Mesendoderm (in vitro differentiated cells): ENCODE results near the gene FMO5.
A peak's percentile ranks its signal among the peaks of the same experiment; 100 is the strongest.

Experiments used
- DNase-seq: peaks from one replicate; pipeline ENCODE4 v3.0.0; 2013
- H2AK5ac ChIP-seq: 2 replicates; pipeline ENCODE4 v1.6.1; 2013; ENCODE audit warnings: low read length, inconsistent platforms
- H2BK120ac ChIP-seq: 2 replicates; pipeline ENCODE4 v1.6.1; 2013; ENCODE audit warnings: low read depth, mild to moderate bottlenecking, low read length, moderate library complexity, mixed read lengths
- H2BK15ac ChIP-seq: replicated peaks from 2 replicates; pipeline ENCODE4 v1.6.1; 2013; ENCODE audit warnings: low read depth, mild to moderate bottlenecking, moderate library complexity
- H2BK5ac ChIP-seq: 2 replicates; pipeline ENCODE4 v1.6.1; 2013; ENCODE audit warnings: low read length, inconsistent platforms
- H3K18ac ChIP-seq: 2 replicates; pipeline ENCODE4 v1.6.1; 2013; ENCODE audit warnings: mild to moderate bottlenecking, low read length, mixed read lengths
- H3K23ac ChIP-seq: one replicate; pipeline ENCODE4 v1.6.1; 2013; ENCODE audit warnings: low read length
- H3K27ac ChIP-seq: 2 replicates; pipeline ENCODE4 v1.5.1; 2013; ENCODE audit warnings: low read depth, mild to moderate bottlenecking, inconsistent platforms, low read length, moderate library complexity
- H3K27me3 ChIP-seq: 2 replicates; pipeline ENCODE4 v1.6.1; 2013; ENCODE audit warnings: low read length, control low read depth, mild to moderate bottlenecking, inconsistent platforms; ENCODE audit not compliant: insufficient read depth, poor library complexity
- H3K36me3 ChIP-seq: 2 replicates; pipeline ENCODE4 v1.6.1; 2013; ENCODE audit warnings: low read length, inconsistent platforms; ENCODE audit not compliant: control insufficient read depth, insufficient read depth
- H3K4ac ChIP-seq: one replicate; pipeline ENCODE4 v1.6.1; 2013; ENCODE audit warnings: low read depth, mild to moderate bottlenecking, low read length, moderate library complexity
- H3K4me1 ChIP-seq: 2 replicates; pipeline ENCODE4 v1.6.1; 2013; ENCODE audit warnings: low read depth, low read length, inconsistent platforms; ENCODE audit not compliant: control insufficient read depth
- H3K4me2 ChIP-seq: 2 replicates; pipeline ENCODE4 v1.6.1; 2013; ENCODE audit warnings: low read length
- H3K4me3 ChIP-seq: 2 replicates; pipeline ENCODE4 v1.5.1; 2013; ENCODE audit warnings: mild to moderate bottlenecking, low read length
- H3K56ac ChIP-seq: one replicate; pipeline ENCODE4 v1.6.1; 2013; ENCODE audit warnings: low read length
- H3K79me1 ChIP-seq: 2 replicates; pipeline ENCODE4 v1.6.1; 2013; ENCODE audit warnings: low read length, inconsistent platforms
- H3K79me2 ChIP-seq: 2 replicates; pipeline ENCODE4 v1.6.1; 2013; ENCODE audit warnings: mild to moderate bottlenecking, low read length; ENCODE audit not compliant: control insufficient read depth, insufficient read depth
- H3K9ac ChIP-seq: 2 replicates; pipeline ENCODE4 v1.6.1; 2013; ENCODE audit warnings: low read length, inconsistent platforms
- H4K5ac ChIP-seq: one replicate; pipeline ENCODE4 v1.6.1; 2013; ENCODE audit warnings: low read length
- H4K8ac ChIP-seq: one replicate; pipeline ENCODE4 v1.6.1; 2013; ENCODE audit warnings: low read depth, mild to moderate bottlenecking, control low read depth, low read length, moderate library complexity
- WGBS: extraction: QIAGEN DNeasy Blood & Tissue Kit; methylation state at CpG from one replicate; pipeline ENCODE4 v1.1.7; 2013; ENCODE audit warnings: low lambda C conversion rate, missing lambda C conversion rate; ENCODE audit not compliant: insufficient coverage; ENCODE audit errors: extremely low coverage; 5-methylcytosine and 5-hydroxymethylcytosine counted together

The FMO5 gene

GRCh38 chr1:147246910-147247655 lies 21.9 kb upstream of the FMO5 start:
- Histone ChIP-seq H3K4me3 (no peak overlapping the region), H3K79me2 (peaks cover 54% of the 10 kb centered on the region)

GRCh38 chr1:147246044-147246690 lies 21.0 kb upstream of the FMO5 start:
- no peaks in the 10 kb centered on the region for H3K36me3 ChIP-seq
- H2BK15ac ChIP-seq: no peak overlapping the region
- peaks cover 52% of the 10 kb centered on the region for H3K79me2 ChIP-seq
- no peak overlapping the region for H4K5ac ChIP-seq
- H2BK5ac ChIP-seq: no peak overlapping the region
- H3K4me1 ChIP-seq: peaks cover 5% of the 10 kb centered on the region
- no peak overlapping the region for H3K56ac ChIP-seq
- H3K27ac ChIP-seq: no peak overlapping the region
- H3K27me3 ChIP-seq: no peaks in the 10 kb centered on the region
- peaks cover 7% of the 10 kb centered on the region for H3K79me1 ChIP-seq
- no peak overlapping the region for H3K18ac ChIP-seq
- no peak overlapping the region for H2AK5ac ChIP-seq
- H3K4ac ChIP-seq: no peak overlapping the region
- H4K8ac ChIP-seq: no peak overlapping the region
- H3K4me3 ChIP-seq: no peak overlapping the region
- H3K9ac ChIP-seq: no peak overlapping the region
- no peak for DNase-seq
- no peak overlapping the region for H3K23ac ChIP-seq
- WGBS: no CpG with 5 or more reads among the region's 2 CpGs
- no peak overlapping the region for H2BK120ac ChIP-seq
- no peak overlapping the region for H3K4me2 ChIP-seq

More at GRCh38 chr1:147246910-147247655, 21.9 kb upstream of the FMO5 start:
- no peak overlapping the region for H3K56ac ChIP-seq
- no peak overlapping the region for H2BK5ac ChIP-seq
- no peak overlapping the region for H3K4ac ChIP-seq
- no peak overlapping the region for H4K8ac ChIP-seq
- H3K23ac ChIP-seq: no peak overlapping the region
- no peak overlapping the region for H4K5ac ChIP-seq
- DNase-seq: peak; percentile 25
- H2BK15ac ChIP-seq: no peak overlapping the region
- no peak overlapping the region for H2BK120ac ChIP-seq
- peaks cover 9% of the 10 kb centered on the region for H3K79me1 ChIP-seq
- no CpG with 5 or more reads among the region's 2 CpGs for WGBS
- no peak overlapping the region for H3K18ac ChIP-seq
- no peaks in the 10 kb centered on the region for H3K27me3 ChIP-seq
- no peak overlapping the region for H3K9ac ChIP-seq
- no peak overlapping the region for H2AK5ac ChIP-seq
- no peak overlapping the region for H3K27ac ChIP-seq
- H3K4me2 ChIP-seq: no peak overlapping the region
- no peaks in the 10 kb centered on the region for H3K36me3 ChIP-seq
- H3K4me1 ChIP-seq: peaks cover 5% of the 10 kb centered on the region

GRCh38 chr1:147245586-147246021 lies 20.5 kb upstream of the FMO5 start:
- Histone ChIP-seq H2BK120ac (no peak overlapping the region), H3K4ac (no peak overlapping the region), H3K18ac (no peak overlapping the region), H3K4me3 (no peak overlapping the region), H4K5ac (no peak overlapping the region), H3K56ac (no peak overlapping the region), H3K36me3 (no peaks in the 10 kb centered on the region), H3K4me2 (no peak overlapping the region), H3K23ac (no peak overlapping the region), H3K79me1 (peaks cover 7% of the 10 kb centered on the region), H2BK15ac (no peak overlapping the region), H3K9ac (no peak overlapping the region), H2BK5ac (no peak overlapping the region), H3K79me2 (peaks cover 46% of the 10 kb centered on the region), H4K8ac (no peak overlapping the region), H2AK5ac (no peak overlapping the region), H3K4me1 (peaks cover 5% of the 10 kb centered on the region), H3K27ac (no peak overlapping the region), H3K27me3 (no peaks in the 10 kb centered on the region)
- DNase-seq: no peak
- WGBS: no CpG with 5 or more reads among the region's 3 CpGs

DNA sequence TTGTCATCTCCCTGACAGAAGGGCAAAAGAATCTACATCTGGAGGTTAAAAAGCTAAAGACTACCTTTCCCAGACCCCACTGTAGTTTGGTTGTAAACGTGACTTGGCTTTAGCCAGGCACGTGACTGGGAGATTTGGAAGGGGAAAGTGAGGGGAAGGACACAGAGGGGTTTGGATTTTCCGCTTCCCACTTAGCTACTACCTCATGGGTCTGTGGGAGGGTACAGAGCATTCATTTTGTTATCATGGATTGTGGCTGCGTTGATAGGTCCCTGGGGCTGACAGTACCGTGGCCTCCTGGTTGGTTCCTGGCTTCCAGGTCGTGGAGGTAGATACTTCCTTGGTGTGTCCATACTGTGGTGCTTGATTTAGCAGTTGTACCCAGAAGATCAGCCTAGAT lies 20.0 kb upstream of the FMO5 start:
- H3K56ac ChIP-seq: no peak overlapping the region
- no peak overlapping the region for H2AK5ac ChIP-seq
- no peak overlapping the region for H3K4me2 ChIP-seq
- H3K27ac ChIP-seq: no peak overlapping the region
- H4K5ac ChIP-seq: no peak overlapping the region
- no peaks in the 10 kb centered on the region for H3K36me3 ChIP-seq
- H3K4me1 ChIP-seq: peaks cover 5% of the 10 kb centered on the region
- no peak overlapping the region for H3K18ac ChIP-seq
- no peak overlapping the region for H3K4ac ChIP-seq
- no peak overlapping the region for H2BK5ac ChIP-seq
- no peak overlapping the region for H4K8ac ChIP-seq
- no peak overlapping the region for H3K23ac ChIP-seq
- no peak overlapping the region for H2BK15ac ChIP-seq
- DNase-seq: peak; percentile 45
- no peak overlapping the region for H3K9ac ChIP-seq
- no peaks in the 10 kb centered on the region for H3K27me3 ChIP-seq
- peaks cover 42% of the 10 kb centered on the region for H3K79me2 ChIP-seq
- H3K79me1 ChIP-seq: peaks cover 6% of the 10 kb centered on the region
- no CpG with 5 or more reads among the region's 6 CpGs for WGBS
- H2BK120ac ChIP-seq: no peak overlapping the region
- no peak overlapping the region for H3K4me3 ChIP-seq

DNA sequence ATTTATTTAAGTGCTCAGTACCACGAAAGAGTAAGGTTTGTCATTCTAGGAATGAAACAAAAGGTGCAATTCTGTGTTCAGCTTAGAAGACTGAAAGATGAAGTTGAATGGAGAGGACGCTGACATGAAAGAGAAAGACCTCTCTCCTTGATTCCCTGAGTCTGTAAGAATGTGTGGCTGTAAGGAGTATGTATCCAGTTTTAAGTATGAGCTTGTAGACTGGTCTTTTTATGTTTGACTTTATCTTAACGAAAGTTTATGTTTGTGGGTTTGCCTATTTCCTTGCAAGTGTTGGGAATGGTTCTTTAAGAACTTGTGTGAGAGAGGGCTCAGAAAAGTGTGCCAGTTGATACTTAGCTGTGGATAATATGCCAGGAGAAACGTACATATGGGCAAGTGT lies 18.7 kb upstream of the FMO5 start:
- Histone ChIP-seq H4K8ac (no peak overlapping the region), H3K4ac (no peak overlapping the region), H2BK15ac (no peak overlapping the region), H2BK5ac (no peak overlapping the region), H3K9ac (peak overlapping the region; percentile 80), H3K79me2 (peaks cover 34% of the 10 kb centered on the region), H3K27me3 (no peaks in the 10 kb centered on the region), H3K4me1 (peaks cover 5% of the 10 kb centered on the region), H4K5ac (no peak overlapping the region), H3K56ac (peak overlapping the region; percentile 40), H3K36me3 (no peaks in the 10 kb centered on the region), H3K23ac (no peak overlapping the region), H2AK5ac (no peak overlapping the region), H2BK120ac (no peak overlapping the region), H3K79me1 (peaks cover 6% of the 10 kb centered on the region), H3K4me2 (peak overlapping the region; percentile 55), H3K4me3 (peak overlapping the region; percentile 6), H3K27ac (no peak overlapping the region), H3K18ac (no peak overlapping the region)
- no CpG with 5 or more reads among the region's 4 CpGs for WGBS
- DNase-seq: no peak
